GM21390 (cell line): ENCODE measurements around the gene RBFOX2.

Experiments used
- ATAC-seq: cut with Tn5 transposase; IDR thresholded peaks from one replicate; pipeline ENCODE4 v1.9.1; 2021; ENCODE audit not compliant: unreplicated experiment

The RBFOX2 gene

GRCh38 chr22:35872451-35872850 lies 156.2 kb downstream of the RBFOX2 start:
- no peak for ATAC-seq

DNA sequence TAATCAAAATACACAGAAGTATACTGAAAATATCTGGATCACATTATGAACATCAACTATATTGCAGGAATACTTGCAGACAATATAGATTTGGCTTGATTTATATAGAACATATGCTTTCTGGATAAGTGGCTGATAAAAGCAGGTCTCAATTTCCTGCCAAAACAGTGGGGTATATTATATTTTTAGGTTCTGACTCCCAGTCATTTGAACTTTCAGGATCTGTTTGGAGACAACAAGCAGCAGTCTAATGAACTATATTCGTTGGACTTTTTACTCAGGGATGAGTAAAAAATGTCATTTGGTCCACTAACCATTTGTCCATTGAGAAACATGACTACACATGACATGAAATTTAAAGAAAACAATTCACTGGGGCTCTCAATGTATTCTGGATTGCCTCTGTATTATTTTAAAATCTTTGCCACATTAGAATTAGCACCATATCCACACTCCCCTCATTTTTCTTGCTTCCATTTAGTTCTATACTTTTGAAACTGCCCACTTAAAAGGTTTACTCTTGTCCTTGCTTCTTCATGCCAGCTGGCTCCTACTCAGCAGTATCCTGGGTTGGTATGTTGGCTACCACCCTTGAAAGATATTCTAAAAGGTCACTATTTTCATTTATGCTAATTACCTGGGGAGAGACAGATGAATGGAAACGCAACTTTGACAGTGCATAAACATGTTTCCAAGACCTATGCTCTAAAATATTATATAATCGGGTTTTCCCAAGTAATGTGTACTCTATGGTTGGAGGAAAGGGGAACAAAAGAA lies 157.9 kb downstream of the RBFOX2 start:
- no peak for ATAC-seq

GRCh38 chr22:35868938-35869337 lies 159.7 kb downstream of the RBFOX2 start:
- no peak for ATAC-seq

- no peak for ATAC-seq
Measured at GRCh38 chr22:35866651-35867050, 162.0 kb downstream of the RBFOX2 start.

DNA sequence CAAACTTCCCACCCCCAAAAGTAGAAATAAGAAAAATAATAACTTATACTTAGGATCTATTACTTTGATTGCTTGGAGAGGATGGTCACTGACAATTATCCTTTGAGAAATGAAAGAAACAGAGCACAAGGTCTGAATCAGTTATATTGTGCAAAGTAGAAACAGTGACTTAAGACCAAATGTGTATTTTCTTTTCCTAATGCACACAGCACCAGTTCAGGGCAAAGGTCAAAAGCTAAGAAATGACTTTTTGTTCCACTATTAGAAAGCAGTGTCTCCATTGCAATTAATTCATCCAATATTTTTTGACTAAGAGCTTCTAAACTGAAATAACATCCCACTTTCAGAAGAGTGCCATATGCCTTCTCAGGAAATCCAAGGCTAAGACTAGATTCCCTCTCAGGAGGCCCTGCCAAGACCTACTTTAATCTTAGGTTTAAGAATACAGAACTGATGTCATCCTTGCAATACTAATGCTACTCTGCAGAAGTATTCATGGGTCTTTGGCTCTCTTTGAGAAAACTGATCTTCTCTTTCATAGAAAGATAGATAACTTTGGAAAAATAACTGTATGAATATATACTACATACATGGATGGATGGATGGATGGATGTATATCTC lies 164.0 kb downstream of the RBFOX2 start:
- ATAC-seq: no peak

GRCh38 chr22:35863432-35863831 lies 165.2 kb downstream of the RBFOX2 start:
- ATAC-seq: no peak

GRCh38 chr22:35862697-35863096 lies 165.9 kb downstream of the RBFOX2 start:
- no peak for ATAC-seq

GRCh38 chr22:35861451-35861850 lies 167.2 kb downstream of the RBFOX2 start:
- no peak for ATAC-seq

- no peak for ATAC-seq
Measured at GRCh38 chr22:35860837-35861236, 167.8 kb downstream of the RBFOX2 start.

- ATAC-seq: no peak
Measured at GRCh38 chr22:35860087-35860733, 168.4 kb downstream of the RBFOX2 start.

- ATAC-seq: no peak
Measured at GRCh38 chr22:35854334-35854733, 174.3 kb downstream of the RBFOX2 start.

- ATAC-seq: no peak
Measured at GRCh38 chr22:35852076-35852475, 176.5 kb downstream of the RBFOX2 start.

DNA sequence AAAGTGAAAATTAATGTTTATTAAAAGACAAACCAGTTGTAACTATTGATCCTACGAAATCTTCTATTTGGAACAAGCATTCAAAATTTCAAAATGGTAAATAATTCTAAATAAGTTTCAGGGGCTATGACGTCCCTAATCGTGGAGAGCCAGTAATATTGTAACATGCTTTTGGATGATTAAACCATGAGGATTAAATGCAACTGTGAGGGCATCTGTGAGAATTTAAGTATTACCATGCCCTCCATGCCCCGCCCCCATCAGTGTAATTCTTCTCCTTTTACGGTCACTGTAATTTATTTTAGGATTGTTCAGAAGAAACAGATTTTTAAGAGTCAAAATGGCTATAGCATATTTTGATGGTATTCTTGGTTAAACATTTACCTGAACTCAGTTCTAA lies 177.8 kb downstream of the RBFOX2 start:
- ATAC-seq: no peak

- ATAC-seq: no peak
Measured at GRCh38 chr22:35846804-35847203, 181.8 kb downstream of the RBFOX2 start.

GRCh38 chr22:35844886-35845285 lies 183.7 kb downstream of the RBFOX2 start:
- ATAC-seq: no peak

DNA sequence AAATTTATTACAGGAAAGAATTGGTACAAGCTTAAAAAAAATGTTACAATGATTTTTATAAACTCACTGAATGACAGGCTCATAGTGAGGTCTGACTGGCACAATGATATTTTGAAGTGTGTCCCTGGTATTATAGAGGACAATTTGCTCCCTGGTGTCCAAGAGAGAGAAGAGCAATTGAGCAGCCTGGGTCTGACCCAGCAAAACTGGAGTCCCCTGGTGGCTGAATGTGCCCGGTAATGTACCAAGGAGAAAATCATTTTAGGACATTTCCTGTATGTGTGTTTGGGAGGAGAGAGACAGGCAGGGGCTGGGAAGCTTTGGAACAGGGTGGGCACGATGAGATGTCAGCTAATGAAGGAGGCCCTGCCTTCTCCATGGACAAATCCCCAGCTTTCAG lies 185.7 kb downstream of the RBFOX2 start:
- ATAC-seq: no peak

GRCh38 chr22:35842519-35842913 lies 186.1 kb downstream of the RBFOX2 start:
- no peak for ATAC-seq

DNA sequence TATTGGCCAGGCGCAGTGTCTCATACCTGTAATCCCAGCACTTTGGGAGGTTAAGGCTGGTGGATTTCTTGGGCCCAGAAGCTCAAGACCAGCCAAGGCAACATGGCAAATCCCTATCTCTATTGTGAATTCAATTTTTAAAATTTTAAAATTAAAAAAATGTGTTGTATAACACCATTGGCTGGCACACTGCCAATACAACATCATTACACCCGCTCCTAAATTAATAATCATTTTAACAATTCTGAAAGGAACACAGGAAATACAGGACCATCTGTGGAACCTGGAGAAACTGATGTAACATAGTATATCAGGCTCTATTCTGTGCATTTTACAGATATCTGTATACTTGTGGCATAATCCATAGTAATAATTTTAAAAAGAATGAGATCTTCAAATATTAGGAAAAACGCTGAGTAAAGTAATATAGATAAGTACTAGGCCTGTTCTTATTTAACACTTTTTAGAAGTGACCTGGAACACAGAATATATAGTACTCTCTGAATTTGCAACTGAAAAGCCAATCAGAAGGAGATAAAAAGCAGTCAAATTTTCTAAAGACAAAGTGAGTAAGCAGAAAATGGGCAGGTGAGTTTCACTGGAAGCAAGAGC lies 186.6 kb downstream of the RBFOX2 start:
- ATAC-seq: no peak

DNA sequence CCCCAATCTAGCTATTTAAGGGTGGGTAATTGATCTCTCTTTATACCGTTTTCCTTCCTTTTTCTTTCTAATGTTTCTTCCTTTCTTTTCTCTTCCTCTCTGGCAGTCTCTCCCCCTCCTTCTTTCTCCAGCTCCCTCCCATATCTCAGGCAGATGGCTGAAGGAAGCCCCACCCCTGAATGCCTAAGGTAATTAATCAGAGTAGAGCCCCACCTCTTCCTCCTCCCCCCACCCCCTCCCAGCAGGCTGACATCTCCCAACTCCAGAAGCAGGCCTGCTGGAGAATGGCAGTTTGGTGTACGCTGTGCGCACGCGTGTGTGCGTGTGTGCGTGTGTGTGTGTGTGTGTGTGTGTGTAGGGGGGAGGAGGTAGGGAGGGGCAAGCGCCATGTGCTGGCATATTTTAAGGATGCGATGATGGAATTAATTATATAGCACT lies 188.3 kb downstream of the RBFOX2 start:
- no peak for ATAC-seq

DNA sequence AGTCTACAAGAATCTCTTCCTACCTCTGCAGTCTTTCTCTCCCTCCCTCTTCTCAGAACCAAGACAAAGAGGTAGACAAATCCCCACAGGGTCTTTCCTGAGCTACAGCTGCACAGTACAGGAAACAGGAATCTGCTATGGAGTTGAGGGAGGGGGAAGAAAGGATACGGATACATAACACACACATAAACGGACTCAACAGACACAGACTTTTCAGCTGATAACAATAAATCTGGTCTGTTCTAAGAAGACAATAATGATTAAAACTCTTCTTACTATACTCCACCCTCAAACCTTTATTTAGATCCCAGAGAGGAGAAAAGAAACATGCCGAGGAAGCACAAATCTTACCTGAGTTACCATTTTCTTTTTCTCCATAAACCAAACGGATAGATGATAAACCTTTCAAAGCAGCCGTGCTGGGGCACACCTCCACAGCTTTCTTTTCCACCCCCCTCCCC lies 188.8 kb downstream of the RBFOX2 start:
- no peak for ATAC-seq

DNA sequence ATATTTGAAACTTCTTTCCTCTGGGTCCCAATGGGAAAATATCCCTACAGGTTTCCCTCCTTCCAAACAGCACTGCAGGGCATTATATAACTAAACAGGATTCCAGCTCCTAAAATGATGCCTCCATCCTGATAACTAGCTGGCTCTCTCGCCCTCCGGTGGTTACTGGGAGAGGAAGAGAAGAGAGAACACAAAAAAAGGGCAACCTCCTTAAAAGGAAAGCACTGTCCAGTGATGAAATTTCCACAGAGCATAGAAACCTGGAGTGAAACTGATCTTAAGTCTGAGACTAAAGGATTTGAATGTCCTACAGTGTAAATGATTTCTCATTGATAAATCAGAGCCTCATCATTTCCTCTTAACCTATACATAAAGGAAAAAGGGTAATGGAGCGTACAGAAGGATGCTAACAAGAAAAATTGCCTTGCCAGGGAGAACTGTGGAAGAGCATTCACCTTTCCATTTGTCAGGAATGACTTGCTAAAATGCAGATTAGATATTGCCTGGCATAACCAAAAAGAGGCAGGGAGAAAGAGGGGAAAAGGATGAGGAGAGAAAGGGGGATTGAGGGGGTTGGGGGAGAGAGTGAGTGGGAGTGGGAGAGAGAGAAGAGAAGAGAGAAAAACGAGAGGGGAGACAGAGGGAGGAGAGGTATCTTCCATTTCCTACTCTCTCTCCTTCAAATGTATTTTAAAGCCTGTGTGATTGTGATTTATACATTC lies 189.6 kb downstream of the RBFOX2 start:
- ATAC-seq: no peak
